Coronary artery (tissue), 2 donors: ENCODE measurements around the gene ANKS1A.

Source experiments
- DNase-seq: peaks from one replicate; pipeline ENCODE4 v3.0.0-alpha.2; 2017; ENCODE audit warnings: low spot score
- H3K27ac ChIP-seq, 2 donors: fragments of 200-600 bp; sonication (generic); one replicate each; pipeline ENCODE4 v1.5.1; 2016 to 2019
- H3K4me3 ChIP-seq: fragments of 200-600 bp; sonication (generic); 2 replicates; pipeline ENCODE4 v1.5.1; 2016; ENCODE audit warnings: mild to moderate bottlenecking, moderate library complexity
- CTCF ChIP-seq: fragments of 200-600 bp; sonication (generic); IDR thresholded peaks from one replicate; pipeline ENCODE4 v1.5.1; 2019; ENCODE audit warnings: antibody characterized with exemption

The ANKS1A gene

GRCh38 chr6:34917626-34918285, 28.7 kb downstream of the ANKS1A start:
- TF ChIP-seq CTCF, result no peak
- H3K27ac ChIP-seq, result peak overlapping the region in 1 of 2 donors; percentile 75
- DNase-seq, result no peak
- H3K4me3 ChIP-seq, result no peak overlapping the region

GRCh38 chr6:34919651-34920050, 30.6 kb downstream of the ANKS1A start:
- no peak overlapping the region for H3K4me3 ChIP-seq
- H3K27ac ChIP-seq, result no peak overlapping the region
- DNase-seq, result no peak
- TF ChIP-seq CTCF, result no peak

GRCh38 chr6:34920097-34920496, 31.0 kb downstream of the ANKS1A start:
- no peak overlapping the region for H3K4me3 ChIP-seq
- no peak for DNase-seq
- H3K27ac ChIP-seq, result no peak overlapping the region
- no peak for TF ChIP-seq CTCF

- Histone ChIP-seq H3K27ac (no peak overlapping the region), H3K4me3 (no peak overlapping the region)
- DNase-seq, result no peak
- TF ChIP-seq CTCF, result no peak
These were observed 33.2 kb downstream of the ANKS1A start for GRCh38 chr6:34922177-34922663.

- no peak overlapping the region for H3K27ac ChIP-seq
- DNase-seq, result no peak
- no peak for TF ChIP-seq CTCF
- no peak overlapping the region for H3K4me3 ChIP-seq
These were observed 36.0 kb downstream of the ANKS1A start for GRCh38 chr6:34924831-34925625.

GRCh38 chr6:34926655-34927054, 37.6 kb downstream of the ANKS1A start:
- TF ChIP-seq CTCF, result no peak
- H3K27ac ChIP-seq, result no peak overlapping the region
- H3K4me3 ChIP-seq, result no peak overlapping the region
- no peak for DNase-seq

- no peak for DNase-seq
- H3K27ac ChIP-seq, result no peak overlapping the region
- no peak for TF ChIP-seq CTCF
- H3K4me3 ChIP-seq, result no peak overlapping the region
These were observed 39.2 kb downstream of the ANKS1A start for GRCh38 chr6:34928220-34928619.
